Measurements from ENCODE around the gene CDH4. TPM values are rescaled to one million over a fixed set of nuclear protein-coding genes. Genes with fewer than 3 reads are reported as not detected.

CDH4 gene
- total and polyA plus RNA-seq, 2 of the 4 experiments (the other 2 are of a cell fraction) = 1.6 to 3.5 TPM

GRCh38 chr20:61310954-61311353, 58.9 kb downstream of the CDH4 start:
- Histone ChIP-seq H4K20me1 (ENCODE audit: insufficient read depth, low read length) (no peaks in the 10 kb centered on the region; the same call in 1 of the 2 replicates), H3K23ac (ENCODE audit: low read depth, low read length) (no peak overlapping the region), H2AK5ac (ENCODE audit: low read depth, low read length) (no peak overlapping the region), H3K79me1 (ENCODE audit: low read depth in 1 of 2, low read length in 2 of 2) (peaks cover 0 to 5% of the 10 kb centered on the region in 2 experiments; a peak in 2 of 4 replicates), H2AK9ac (replicated peaks; ENCODE audit: low read depth, low read length, poor library complexity) (no peak overlapping the region), H2AFZ (replicated peaks; ENCODE audit: low read length, poor library complexity) (no peak overlapping the region), H3K27ac (ENCODE audit: insufficient read depth, low read length) (no peak overlapping the region), H3K18ac (ENCODE audit: low read depth, low read length) (no peak overlapping the region), H3K27me3 (ENCODE audit: control insufficient read depth, insufficient read depth, low read length) (no peaks in the 10 kb centered on the region), H3K14ac (replicated peaks; ENCODE audit: low read depth, low read length) (no peak overlapping the region), H2BK5ac (ENCODE audit: low read depth, low read length, poor library complexity, severe bottlenecking) (no peak overlapping the region), H2BK120ac (ENCODE audit: low read depth, low read length) (no peak overlapping the region), H3K56ac (ENCODE audit: extremely low read depth, insufficient read depth, low read length) (no peak overlapping the region), H3K9me1 (ENCODE audit: insufficient read depth, low read length) (peaks cover 10% of the 10 kb centered on the region; the same call in 1 of the 2 replicates), H3K9ac (ENCODE audit: low read depth, low read length) (no peak overlapping the region), H2BK20ac (ENCODE audit: low read depth, low read length) (no peak overlapping the region), H3K4me3 (ENCODE audit: insufficient read depth, low read depth, low read length) (no peak overlapping the region), H4K5ac (ENCODE audit: low read depth, low read length) (no peak overlapping the region), H2BK15ac (ENCODE audit: low read depth, low read length) (no peak overlapping the region), H3K4me1 (ENCODE audit: control insufficient read depth, insufficient read depth, low read length) (no peaks in the 10 kb centered on the region), H3K4me2 (ENCODE audit: low read depth, low read length) (no peak overlapping the region), H4K8ac (ENCODE audit: low read depth in 2 of 2, low read length in 2 of 2) (no peak overlapping the region), H3K9me3 (ENCODE audit: control insufficient read depth, insufficient read depth, low read length) (no peaks in the 10 kb centered on the region), H3K36me3 (ENCODE audit: control insufficient read depth, insufficient read depth, low read length) (no peaks in the 10 kb centered on the region), H4K91ac (ENCODE audit: insufficient read depth, low read depth, low read length) (no peak overlapping the region), H3K4ac (ENCODE audit: low read depth, low read length) (no peak overlapping the region)
- no peak for TF ChIP-seq CEBPB (IDR thresholded peaks at IDR 0.05; ENCODE audit: low read depth, low read length)
- no peak for ATAC-seq (ENCODE audit: low read depth)
- in situ Hi-C loops (cut with MboI; ENCODE audit: low sequenced_read_pairs) = no loop called here
- no CpG with 5 or more reads among the region's 7 CpGs for WGBS, 2 experiments (ENCODE audit: extremely low coverage in 2 of 2, insufficient read length in 1 of 2)
- CTCF ChIA-PET = no interaction called here
- POLR2A ChIA-PET (ENCODE audit: unreplicated experiment) = no interaction called here
- intact Hi-C loops (cut with micrococcal nuclease) = no loop called here
- DNase-seq = no peak
- no TSS peak for BruUV-seq (replicated peaks)
- dilution Hi-C loops (cut with HindIII; ENCODE audit: low sequenced_read_pairs, unreplicated experiment) = no loop called here

All from IMR-90 (cell line).